ENCODE data around the gene PMM2. TPM values are rescaled to one million over a fixed set of nuclear protein-coding genes. Genes with fewer than 3 reads are reported as not detected.

Gene PMM2
- total RNA-seq, 2 donors from 2014 or later: 22.9 to 59.3 TPM

- no peak for ATAC-seq (ENCODE audit: insufficient number of reproducible peaks, low FRiP score, low read depth)
- H3K36me3 ChIP-seq: peaks cover 23% of the 10 kb centered on the region
- no peaks in the 10 kb centered on the region for H3K27me3 ChIP-seq (replicated peaks; ENCODE audit: insufficient read depth)
- DNase-seq (ENCODE audit: low spot score): no peak
- TF ChIP-seq, protein P1, sequence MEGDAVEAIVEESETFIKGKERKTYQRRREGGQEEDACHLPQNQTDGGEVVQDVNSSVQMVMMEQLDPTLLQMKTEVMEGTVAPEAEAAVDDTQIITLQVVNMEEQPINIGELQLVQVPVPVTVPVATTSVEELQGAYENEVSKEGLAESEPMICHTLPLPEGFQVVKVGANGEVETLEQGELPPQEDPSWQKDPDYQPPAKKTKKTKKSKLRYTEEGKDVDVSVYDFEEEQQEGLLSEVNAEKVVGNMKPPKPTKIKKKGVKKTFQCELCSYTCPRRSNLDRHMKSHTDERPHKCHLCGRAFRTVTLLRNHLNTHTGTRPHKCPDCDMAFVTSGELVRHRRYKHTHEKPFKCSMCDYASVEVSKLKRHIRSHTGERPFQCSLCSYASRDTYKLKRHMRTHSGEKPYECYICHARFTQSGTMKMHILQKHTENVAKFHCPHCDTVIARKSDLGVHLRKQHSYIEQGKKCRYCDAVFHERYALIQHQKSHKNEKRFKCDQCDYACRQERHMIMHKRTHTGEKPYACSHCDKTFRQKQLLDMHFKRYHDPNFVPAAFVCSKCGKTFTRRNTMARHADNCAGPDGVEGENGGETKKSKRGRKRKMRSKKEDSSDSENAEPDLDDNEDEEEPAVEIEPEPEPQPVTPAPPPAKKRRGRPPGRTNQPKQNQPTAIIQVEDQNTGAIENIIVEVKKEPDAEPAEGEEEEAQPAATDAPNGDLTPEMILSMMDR (IDR thresholded peaks at IDR 0.05): no peak
- H3K9me3 ChIP-seq: no peaks in the 10 kb centered on the region
- peaks cover 0 to 7% of the 10 kb centered on the region in 2 donors for H3K4me1 ChIP-seq (ENCODE audit: control insufficient read depth in 1 of 2, low read depth in 2 of 2)
- H3K27ac ChIP-seq: no peak overlapping the region
- H3K4me3 ChIP-seq: no peak overlapping the region
Observed at GRCh38 chr16:8848939-8849391, 51.3 kb downstream of the PMM2 start.

DNA sequence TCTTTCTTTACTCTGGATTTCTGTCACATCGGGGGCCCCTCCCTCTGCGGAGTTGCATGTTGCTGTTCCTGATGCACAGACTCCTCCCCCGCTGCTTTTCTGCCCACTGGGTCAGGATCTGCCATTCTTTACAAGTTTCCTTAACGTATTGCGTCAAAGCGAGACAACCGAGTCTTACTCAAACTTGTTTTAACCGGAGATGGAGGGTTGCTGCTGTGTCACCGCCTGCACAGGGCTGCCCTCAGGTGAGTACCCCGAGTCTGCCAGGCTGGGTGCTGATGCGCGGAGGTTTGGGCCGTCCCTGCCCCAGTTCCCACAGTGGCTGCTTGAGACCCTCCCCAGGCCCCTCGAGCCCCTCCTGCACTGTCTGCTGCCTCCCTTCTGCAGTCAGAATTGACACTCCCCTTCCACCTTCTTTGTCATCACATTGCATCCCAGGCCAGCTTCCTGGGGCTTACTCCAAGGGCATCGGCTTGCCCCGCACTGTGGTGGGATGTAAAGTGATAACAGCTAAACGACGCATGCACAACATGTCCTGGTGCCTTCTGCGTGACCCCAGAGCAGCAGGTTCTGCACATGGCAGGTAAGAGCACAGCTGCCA lies 51.9 kb downstream of the PMM2 start:
- no peak for ATAC-seq (ENCODE audit: insufficient number of reproducible peaks, low FRiP score, low read depth)
- H3K4me1 ChIP-seq (ENCODE audit: control insufficient read depth in 1 of 2, low read depth in 2 of 2): peaks cover 0 to 7% of the 10 kb centered on the region in 2 donors
- TF ChIP-seq, protein P1 (IDR thresholded peaks at IDR 0.05): no peak
- H3K9me3 ChIP-seq: no peaks in the 10 kb centered on the region
- peaks cover 27% of the 10 kb centered on the region for H3K36me3 ChIP-seq
- no peak overlapping the region for H3K4me3 ChIP-seq
- H3K27ac ChIP-seq: peak overlapping the region in 1 of 2 donors; percentile 8
- no peaks in the 10 kb centered on the region for H3K27me3 ChIP-seq (replicated peaks; ENCODE audit: insufficient read depth)
- no peak for DNase-seq (ENCODE audit: low spot score)

DNA sequence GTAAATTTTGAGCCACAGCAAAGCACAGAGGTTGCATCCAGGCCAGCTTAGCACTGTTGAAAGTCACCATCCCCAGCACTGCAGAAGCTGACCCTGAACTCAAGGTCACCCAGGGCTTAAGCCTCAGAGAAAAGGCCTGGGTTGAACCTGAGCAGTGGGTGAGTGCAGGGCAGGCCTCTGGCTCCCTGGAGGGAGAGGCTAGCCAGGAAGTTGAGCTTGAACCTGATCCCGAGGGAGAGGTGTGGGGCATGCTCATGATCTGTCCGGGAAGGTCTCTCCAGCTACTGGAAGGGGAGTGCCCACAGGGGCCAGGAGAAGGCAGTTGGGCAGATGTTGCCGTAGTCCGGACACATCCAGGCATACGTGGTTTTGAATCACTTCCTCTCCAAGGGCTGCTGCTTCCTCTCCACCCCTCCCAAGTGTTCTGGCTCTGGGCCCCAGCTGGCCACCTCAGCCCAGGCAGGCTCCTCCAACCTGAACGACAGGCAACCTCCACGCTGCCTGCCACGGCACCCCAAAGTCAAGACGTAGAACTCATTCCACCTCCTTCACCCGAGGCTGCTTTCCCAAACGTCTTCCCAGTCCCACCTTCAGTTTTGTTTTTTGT lies 52.7 kb downstream of the PMM2 start:
- H3K4me1 ChIP-seq (ENCODE audit: control insufficient read depth in 1 of 2, low read depth in 2 of 2): peaks cover 0 to 7% of the 10 kb centered on the region in 2 donors
- peak overlapping the region in 1 of 2 donors; percentile 8 for H3K27ac ChIP-seq
- H3K36me3 ChIP-seq: peaks cover 33% of the 10 kb centered on the region
- no peak for DNase-seq (ENCODE audit: low spot score)
- no peaks in the 10 kb centered on the region for H3K9me3 ChIP-seq
- H3K27me3 ChIP-seq (replicated peaks; ENCODE audit: insufficient read depth): no peaks in the 10 kb centered on the region
- TF ChIP-seq, protein P1 (IDR thresholded peaks at IDR 0.05): no peak
- H3K4me3 ChIP-seq: no peak overlapping the region
- peak; percentile 44 for ATAC-seq (ENCODE audit: insufficient number of reproducible peaks, low FRiP score, low read depth)

DNA sequence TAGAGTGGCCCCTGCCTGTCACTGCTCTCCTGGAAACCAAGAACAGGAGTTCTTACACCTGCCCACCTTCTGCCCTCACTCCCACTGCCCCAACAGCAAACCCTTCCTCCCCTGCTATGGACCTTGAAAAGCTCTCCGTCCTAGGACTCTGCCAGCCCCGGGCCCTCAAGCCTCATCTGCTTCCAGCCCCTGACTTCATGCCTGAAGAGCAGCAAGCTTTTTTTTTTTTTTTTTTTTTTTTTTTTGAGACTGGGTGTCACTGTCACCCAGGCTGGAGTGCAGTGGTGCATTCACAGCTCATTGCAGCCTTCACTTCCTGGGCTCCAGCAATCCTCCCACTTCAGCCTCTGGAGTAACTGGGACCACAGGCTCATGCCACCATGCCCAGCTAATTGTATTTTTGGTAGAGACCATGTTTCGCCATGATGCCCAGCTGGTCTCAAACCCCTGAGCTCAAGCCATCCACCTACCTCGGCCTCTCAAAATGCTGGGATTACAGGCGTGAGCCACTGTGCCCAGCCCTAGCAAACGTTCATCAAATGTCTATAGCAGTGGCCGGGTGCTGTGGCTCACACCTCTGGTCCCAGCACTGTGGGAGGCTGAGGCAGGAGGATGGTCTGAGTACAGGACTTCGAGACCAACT lies 54.2 kb downstream of the PMM2 start:
- H3K27ac ChIP-seq: no peak overlapping the region
- DNase-seq (ENCODE audit: low spot score) (no peak), ATAC-seq (ENCODE audit: insufficient number of reproducible peaks, low FRiP score, low read depth) (no peak)
- H3K4me1 ChIP-seq (ENCODE audit: control insufficient read depth in 1 of 2, low read depth in 2 of 2): peaks cover 0 to 7% of the 10 kb centered on the region in 2 donors
- no peaks in the 10 kb centered on the region for H3K9me3 ChIP-seq
- H3K36me3 ChIP-seq: peaks cover 44% of the 10 kb centered on the region
- H3K27me3 ChIP-seq (replicated peaks; ENCODE audit: insufficient read depth): no peaks in the 10 kb centered on the region
- TF ChIP-seq, protein P1 (IDR thresholded peaks at IDR 0.05): no peak
- no peak overlapping the region for H3K4me3 ChIP-seq

DNA sequence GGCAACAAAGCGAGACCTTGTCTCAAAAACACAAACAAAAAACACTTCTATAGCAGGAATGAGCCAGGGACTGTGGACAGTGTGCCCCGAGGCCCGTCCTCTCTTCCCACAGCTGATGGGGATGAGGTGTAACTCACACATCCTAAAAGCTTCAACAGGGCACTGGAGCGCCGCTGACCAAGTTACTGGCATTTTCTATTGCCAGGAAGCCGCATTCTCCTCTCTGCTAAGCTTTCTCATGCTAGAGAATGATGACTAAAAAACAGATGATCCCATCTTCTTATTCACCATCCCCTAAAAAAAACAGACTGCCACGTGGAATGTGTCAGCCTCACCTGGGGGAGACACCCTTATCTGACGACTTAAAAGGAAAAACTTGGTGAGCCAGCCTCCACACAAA lies 54.9 kb downstream of the PMM2 start:
- Histone ChIP-seq H3K9me3 (no peaks in the 10 kb centered on the region), H3K36me3 (peaks cover 40% of the 10 kb centered on the region), H3K27me3 (replicated peaks; ENCODE audit: insufficient read depth) (no peaks in the 10 kb centered on the region), H3K4me3 (no peak overlapping the region), H3K4me1 (ENCODE audit: control insufficient read depth in 1 of 2, low read depth in 2 of 2) (peaks cover 0 to 7% of the 10 kb centered on the region in 2 donors), H3K27ac (no peak overlapping the region)
- TF ChIP-seq, protein P1 (IDR thresholded peaks at IDR 0.05): no peak
- DNase-seq (ENCODE audit: low spot score) (no peak), ATAC-seq (ENCODE audit: insufficient number of reproducible peaks, low FRiP score, low read depth) (no peak)

Data from thoracic aorta (tissue), 2 donors.